GM18505 (cell line): Measurements from ENCODE around the gene KRT12.

ENCODE experiments used
- ATAC-seq: cut with Tn5 transposase; IDR thresholded peaks from one replicate; pipeline ENCODE4 v1.9.1; 2021; ENCODE audit not compliant: unreplicated experiment
- POLR2A ChIP-seq: IDR thresholded peaks from 4 replicates; pipeline ENCODE4 v1.6.1; 2011; ENCODE audit warnings: borderline replicate concordance; ENCODE audit not compliant: insufficient read depth, insufficient read length; ENCODE audit errors: extremely low read depth

KRT12 gene

GRCh38 chr17:40896916-40897455 is 30.0 kb upstream of the KRT12 start:
- ATAC-seq, result no peak
- no peak for TF ChIP-seq POLR2A

- TF ChIP-seq POLR2A, result no peak
- no peak for ATAC-seq
Measured at GRCh38 chr17:40895106-40895730, 28.2 kb upstream of the KRT12 start.

- ATAC-seq, result no peak
- no peak for TF ChIP-seq POLR2A
Measured at GRCh38 chr17:40888196-40888720, 21.2 kb upstream of the KRT12 start.

GRCh38 chr17:40886090-40886489 is 19.1 kb upstream of the KRT12 start:
- no peak for TF ChIP-seq POLR2A
- ATAC-seq, result no peak

- TF ChIP-seq POLR2A, result no peak
- ATAC-seq, result no peak
Measured at GRCh38 chr17:40884708-40885512, 17.9 kb upstream of the KRT12 start, which contains the start of gene KRT20. Gene KRT20, minus strand, starts transcription at chr17:40885242. Its CDS starts 57 bp downstream, at chr17:40885185.

GRCh38 chr17:40883626-40884334 is 16.8 kb upstream of the KRT12 start:
- ATAC-seq, result no peak
- TF ChIP-seq POLR2A, result no peak

GRCh38 chr17:40883031-40883430 is 16.0 kb upstream of the KRT12 start:
- no peak for ATAC-seq

GRCh38 chr17:40879026-40879425 is 12.0 kb upstream of the KRT12 start:
- no peak for ATAC-seq
- no peak for TF ChIP-seq POLR2A

More at GRCh38 chr17:40883031-40883430, 16.0 kb upstream of the KRT12 start:
- no peak for TF ChIP-seq POLR2A

GRCh38 chr17:40878044-40878443 is 11.0 kb upstream of the KRT12 start:
- ATAC-seq, result no peak

GRCh38 chr17:40873801-40874200 is 6.8 kb upstream of the KRT12 start:
- TF ChIP-seq POLR2A, result no peak
- ATAC-seq, result no peak

More at GRCh38 chr17:40878044-40878443, 11.0 kb upstream of the KRT12 start:
- no peak for TF ChIP-seq POLR2A

- no peak for TF ChIP-seq POLR2A
- no peak for ATAC-seq
Measured at GRCh38 chr17:40873255-40873654, 6.2 kb upstream of the KRT12 start.

GRCh38 chr17:40872416-40872815 is 5.4 kb upstream of the KRT12 start:
- no peak for TF ChIP-seq POLR2A
- no peak for ATAC-seq

- no peak for TF ChIP-seq POLR2A
- ATAC-seq, result no peak
Measured at GRCh38 chr17:40871316-40871715, 4.3 kb upstream of the KRT12 start.
